HG02885 (cell line): ENCODE data around the gene CCSER1.
"Not testable (repeated sequence)": the region's sequence is repeated elsewhere in the genome, so short reads cannot be mapped to it uniquely, and the experiment has no call there.

ENCODE experiments used
- ATAC-seq: cut with Tn5 transposase; IDR thresholded peaks from one replicate; pipeline ENCODE4 v1.9.1; 2021; ENCODE audit warnings: mild to moderate bottlenecking; ENCODE audit not compliant: unreplicated experiment, poor library complexity

The CCSER1 gene

DNA sequence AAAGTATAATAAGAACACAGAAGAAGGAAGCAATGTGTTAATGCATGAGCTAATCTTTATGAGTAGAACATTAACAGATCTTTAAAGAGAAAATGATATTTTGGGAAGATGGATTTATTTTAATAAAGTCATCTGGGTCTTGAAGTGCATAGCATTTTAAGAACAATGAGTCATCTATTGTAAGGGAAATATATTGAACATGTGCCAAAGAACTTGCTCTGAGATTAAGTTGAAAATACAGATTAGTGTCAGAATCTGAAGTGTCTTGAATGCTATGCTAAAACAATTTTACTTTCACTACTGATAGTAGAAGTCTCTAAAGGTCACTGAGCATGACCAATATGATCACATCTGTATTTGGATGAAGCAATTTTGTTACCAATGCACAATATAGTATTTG is 1399.9 kb downstream of the CCSER1 start:
- no peak for ATAC-seq

DNA sequence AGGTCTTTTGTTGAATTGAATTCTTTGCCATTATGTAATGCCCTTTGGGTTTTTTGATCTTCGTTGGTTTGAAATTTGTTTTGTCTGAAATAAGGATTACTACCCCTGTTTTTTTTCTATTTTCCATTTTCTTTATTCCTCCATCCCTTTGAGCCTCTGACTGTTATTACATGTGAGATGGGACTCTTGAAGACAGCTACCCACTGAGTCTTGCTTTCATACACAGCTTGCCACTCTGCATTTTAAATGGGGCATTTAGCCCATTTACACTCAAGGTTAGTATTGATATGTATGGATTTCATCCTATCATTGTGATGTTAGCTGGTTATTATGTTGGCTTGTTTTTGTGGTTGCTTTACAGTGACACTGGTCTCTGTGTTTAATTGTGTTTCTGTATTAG is 1440.4 kb downstream of the CCSER1 start:
- ATAC-seq, result no peak

DNA sequence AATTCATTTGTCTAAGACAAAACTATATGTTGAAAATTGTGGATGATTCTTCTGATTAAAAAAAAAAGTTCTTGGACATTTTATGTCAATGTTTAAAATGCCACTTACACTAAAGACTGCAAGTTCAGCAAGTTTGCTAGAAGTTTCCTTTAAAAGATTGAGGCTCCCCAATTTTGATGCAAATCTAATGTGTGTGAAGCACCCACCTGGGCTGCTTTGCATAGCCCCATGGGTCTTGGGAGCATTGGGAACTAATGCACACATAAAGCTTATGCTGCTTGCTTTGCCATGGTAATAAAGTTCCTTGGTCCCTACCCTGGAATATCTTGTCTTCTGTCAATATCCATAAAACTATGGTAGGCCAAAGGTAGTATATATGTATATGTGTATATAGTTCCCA is 1450.7 kb downstream of the CCSER1 start:
- ATAC-seq, result no peak

DNA sequence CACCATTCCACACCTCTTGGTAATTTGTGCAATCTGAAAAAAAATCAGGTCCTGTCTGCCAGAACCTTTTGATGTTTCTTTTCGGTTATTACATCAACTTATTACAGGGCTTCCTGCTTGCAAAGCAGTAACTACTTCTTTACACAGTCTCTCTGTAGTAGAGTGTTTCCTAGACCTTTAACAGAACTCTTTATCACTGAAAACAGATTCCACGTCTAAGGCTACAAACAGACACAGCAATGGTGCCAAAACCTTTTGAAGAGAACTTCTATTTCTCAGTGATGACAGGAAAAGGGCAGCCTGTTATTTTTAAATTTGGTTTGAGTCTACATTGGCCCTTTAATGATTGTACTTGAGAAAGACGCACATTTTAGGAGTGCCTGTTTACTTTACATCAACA is 1463.1 kb downstream of the CCSER1 start:
- no peak for ATAC-seq

DNA sequence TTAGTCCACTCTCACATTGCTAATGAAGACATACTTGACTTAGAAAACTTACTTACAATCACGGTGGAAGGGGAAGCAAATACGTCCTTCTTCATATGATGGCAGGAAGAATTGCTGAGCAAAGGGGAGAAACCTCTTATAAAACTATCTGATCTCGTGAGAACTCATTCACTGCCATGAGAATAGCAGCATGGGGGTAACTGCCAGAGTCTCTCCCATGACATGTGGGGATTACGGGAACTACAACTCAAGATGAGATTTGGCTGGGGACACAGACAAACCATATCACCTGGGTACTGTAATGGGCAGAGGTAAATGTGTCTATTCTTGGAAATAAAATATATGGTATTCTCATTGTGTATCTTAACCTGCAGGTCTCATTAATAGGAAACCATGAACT is 1464.9 kb downstream of the CCSER1 start:
- no peak for ATAC-seq

DNA sequence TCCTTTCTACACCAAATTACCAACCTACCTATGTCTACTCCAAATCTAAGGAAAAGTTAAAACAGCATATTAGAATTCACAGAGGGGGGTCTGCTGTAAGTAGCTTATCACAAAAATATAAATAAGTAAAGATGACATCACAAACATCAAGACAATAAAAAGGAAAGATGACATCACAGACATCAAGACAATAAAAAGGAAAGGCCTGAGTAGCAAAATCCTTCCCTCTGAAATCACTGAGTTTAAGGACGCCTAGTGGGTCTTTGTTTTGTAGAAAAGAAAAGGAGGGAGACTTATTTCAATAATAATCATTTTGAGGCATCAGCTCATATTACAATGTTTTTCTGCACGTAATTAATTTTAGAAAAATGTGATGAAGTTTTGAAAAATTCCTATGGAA is 1469.5 kb downstream of the CCSER1 start:
- no peak for ATAC-seq

DNA sequence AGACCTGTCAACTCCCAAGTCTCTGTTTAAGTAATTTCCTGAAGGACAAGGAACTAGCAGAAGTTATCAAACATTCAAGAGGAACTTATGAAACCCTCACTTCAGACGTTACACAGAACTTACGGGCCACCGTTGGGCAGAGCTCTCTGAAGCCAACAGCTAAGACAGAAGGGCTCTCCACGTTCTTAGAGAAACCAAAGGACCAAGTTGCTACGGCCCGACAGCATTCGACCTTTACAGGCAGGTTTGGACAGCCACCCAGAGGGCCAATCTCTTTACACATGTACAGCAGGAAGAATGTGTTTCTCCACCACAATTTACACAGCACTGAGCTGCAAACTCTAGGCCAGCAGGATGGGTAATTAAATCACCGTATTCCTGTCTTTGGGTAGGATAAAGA is 1471.5 kb downstream of the CCSER1 start:
- no peak for ATAC-seq

DNA sequence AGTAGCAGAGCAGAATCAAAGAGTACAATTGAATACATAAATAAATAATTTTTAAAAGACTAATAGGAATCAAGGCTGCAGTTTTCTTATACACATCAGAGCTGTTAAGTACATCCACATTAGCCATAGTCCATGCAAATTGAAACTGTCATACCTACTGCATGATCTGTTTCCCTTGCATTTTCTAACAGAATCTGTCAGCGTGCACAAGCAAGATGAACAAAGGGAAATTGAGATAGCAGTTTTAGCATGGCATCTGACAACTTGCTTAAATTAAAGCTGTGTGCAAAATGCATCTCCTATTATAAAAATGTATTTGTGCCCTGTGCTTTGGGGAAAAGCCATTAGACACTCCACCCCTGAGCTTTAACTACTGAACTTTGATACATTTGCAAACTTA is 1473.1 kb downstream of the CCSER1 start:
- no peak for ATAC-seq

DNA sequence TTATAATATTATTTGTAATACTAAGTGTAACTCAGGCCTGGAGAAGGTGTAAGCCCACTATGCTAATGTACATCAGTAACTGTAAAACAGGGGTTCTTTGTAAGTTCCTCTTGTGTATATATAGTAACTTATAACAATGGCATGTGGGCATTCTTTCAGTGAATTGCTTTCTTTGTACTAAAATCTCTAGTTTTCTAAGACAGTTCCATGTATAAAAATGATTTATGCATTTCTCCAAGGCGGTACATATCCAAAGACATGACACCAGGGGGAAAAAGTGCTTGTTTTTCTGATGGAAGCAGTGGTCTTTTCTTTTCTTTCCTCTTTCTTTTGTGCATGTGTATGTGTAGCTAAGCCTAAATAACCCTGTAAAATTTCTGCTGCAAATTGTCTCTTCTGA is 1474.2 kb downstream of the CCSER1 start:
- ATAC-seq, result no peak

DNA sequence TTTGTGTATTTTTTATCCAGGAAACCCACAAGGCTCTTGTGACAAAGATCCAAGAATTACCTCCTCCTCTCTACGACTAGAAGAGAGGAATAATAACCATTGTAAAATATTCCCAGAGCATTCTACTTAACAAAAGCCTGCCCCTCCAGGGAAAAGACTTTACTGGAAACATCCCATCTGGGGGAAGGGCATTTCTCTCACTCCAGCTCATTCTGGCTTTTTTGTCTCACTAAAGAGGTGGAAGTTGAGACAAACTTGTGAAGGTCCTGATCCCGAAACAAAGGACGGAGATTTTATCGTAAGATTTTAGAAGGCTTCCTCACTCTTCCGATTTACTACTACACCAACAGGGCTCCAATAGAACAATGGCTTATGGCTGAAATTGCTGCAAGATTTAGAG is 1484.6 kb downstream of the CCSER1 start:
- ATAC-seq, result no peak

DNA sequence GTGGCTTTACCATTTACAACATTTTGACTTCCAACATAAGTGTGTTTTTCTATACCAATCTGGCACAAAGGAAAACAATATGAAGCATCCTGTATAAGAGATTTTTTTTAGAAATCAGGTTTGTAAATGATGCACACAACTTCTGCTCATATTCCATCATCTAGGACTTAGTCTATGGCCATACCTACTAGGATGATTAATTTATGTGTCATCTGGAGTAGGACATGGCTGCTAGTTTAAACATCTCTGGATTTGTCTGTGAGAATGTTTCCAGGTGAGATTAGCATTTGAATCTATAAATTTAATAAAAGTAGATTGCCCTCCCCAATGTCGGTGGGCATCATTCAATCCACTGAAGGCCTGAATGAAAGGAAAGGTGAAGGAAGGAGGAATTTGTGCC is 1493.8 kb downstream of the CCSER1 start:
- no peak for ATAC-seq

DNA sequence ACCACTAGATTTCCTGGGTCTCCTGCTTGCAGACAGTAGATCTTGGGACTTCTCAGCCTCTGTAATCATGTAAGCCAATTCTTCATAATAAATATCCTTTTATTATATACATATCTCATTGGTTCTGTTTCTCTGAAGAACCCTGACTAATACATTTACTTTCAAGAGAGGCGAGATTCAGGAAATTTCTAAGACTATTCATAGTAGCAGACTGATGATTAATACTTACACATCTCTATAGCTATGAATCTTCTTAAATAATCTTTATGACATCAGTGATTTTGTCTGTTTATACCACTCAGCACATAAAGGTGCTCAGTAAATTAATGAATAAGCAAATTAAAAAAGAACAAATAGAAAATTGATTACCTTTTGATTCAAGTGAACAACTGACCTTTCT is 1494.3 kb downstream of the CCSER1 start:
- no peak for ATAC-seq

DNA sequence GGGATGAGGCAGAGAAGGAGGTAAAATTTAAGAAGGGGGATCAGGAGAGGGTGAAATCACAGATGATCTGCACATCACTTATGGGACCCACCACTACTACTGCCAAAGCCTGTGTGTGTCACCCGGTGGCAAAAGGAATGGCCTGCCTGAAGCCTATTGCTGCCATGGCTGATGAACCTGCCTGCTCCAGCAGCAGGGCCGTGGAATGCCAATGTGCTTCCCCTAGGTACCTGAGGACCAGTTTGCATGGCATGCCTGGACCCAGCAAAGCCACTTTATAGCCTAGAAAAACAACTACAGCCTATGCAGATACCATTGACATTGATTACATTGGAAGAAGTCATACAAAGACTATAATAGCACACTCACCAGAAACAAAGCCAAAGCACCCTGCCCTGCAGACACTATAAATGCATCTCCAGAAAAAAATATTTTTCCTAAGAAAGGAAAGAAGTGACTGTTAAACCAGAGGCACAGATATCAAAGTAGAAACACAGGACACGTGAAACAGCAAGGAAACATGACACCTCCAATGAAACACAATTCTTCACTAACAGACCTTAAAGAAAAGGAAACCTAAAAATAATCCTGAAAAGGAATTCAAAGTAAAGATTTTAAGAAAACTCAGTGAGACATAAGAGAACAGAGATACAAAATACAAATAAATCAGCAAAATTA is 1495.9 kb downstream of the CCSER1 start:
- ATAC-seq, result no peak

DNA sequence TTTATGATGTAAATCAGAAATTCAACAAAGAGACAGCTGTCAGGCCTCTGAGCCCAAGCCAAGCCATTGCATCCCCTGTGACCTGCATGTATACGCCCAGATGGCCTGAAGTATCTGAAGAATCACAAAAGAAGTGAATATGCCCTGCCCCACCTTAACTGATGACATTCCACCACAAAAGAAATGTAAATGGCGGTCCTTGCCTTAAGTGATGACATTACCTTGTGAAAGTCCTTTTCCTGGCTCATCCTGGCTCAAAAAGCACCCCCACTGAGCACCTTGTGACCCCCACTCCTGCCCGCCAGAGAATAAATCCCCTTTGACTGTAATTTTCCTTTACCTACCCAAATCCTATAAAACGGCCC is 1496.4 kb downstream of the CCSER1 start:
- not testable (repeated sequence) for ATAC-seq

DNA sequence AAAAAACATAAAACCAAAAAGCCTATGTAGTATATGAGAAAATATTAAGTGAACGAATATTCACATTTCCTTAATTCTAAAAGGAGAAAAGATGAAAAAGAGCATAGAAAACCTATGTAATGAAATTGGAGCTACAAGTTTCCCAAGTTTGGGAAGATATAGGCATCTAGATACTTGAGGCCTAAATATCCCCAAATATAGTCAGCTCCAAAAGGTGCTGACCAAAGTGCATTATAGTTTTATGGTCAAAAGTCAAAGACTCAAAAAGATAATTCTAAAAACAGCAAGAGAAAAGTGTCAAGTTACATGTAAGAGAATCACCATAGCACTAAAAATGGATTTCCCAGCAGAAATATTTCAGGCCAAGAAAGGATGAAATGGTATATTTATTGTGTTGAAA is 1502.9 kb downstream of the CCSER1 start:
- ATAC-seq, result no peak

DNA sequence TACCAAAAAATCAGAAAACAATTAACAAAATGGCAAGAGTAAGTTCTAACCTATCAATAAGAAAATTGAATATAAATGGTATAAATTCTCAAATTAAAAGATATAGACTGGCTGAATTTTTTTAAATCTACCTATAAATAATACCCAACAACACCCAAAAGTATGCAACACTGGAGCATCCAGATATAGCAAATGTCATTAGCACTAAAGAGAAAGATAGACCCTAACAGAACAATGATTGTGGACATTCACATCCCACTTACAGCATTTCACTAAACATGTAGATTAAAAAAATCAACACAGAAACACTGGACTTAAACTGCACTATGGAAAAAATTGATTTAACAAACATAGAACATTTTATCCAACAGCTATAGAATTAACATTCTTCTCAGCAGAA is 1503.6 kb downstream of the CCSER1 start:
- no peak for ATAC-seq

DNA sequence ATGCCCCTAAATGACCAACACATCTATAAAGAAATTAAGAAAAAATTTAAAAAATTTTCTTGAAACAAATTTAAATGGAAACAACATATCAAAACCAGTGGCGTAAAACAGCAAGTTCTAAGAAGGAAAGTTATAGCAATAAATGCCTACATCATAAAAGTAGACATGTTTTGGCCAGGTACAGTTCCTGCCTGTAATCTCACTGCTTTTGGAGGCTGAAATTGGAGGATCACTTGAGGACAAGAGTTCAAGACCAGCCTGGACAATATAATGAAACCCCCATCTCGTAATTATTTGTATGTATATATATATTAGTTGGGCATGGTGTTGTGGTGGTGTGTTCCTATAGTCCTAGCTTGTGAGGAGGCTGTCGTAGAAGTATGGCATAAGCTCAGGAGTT is 1504.1 kb downstream of the CCSER1 start:
- ATAC-seq, result no peak

DNA sequence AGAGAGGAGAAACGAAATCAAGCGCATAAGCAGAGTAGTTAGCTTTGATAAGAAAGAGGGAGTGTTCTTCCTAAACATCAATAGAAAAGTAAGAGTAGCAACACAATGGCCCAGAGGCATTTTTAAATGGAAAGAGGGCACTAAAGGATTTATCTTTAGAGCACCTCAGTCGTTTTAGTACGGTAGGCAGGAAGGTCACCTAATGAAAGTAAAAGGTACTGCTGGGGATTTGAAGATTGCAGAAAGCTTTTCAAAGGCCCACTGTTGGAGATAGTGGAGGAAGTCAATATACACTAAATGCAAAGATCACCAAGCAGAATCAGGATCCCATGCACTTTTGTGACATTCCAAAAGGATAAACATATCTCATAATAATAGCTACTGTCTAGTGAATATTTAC is 1508.9 kb downstream of the CCSER1 start:
- no peak for ATAC-seq
